CD8-positive, alpha-beta memory T cell (primary cell): ENCODE results near the gene KDM1B. TPM values are rescaled to one million over a fixed set of nuclear protein-coding genes. Genes with fewer than 3 reads are reported as not detected.
A peak's percentile ranks its signal among the peaks of the same experiment; 100 is the strongest.

ENCODE experiments used
- CTCF ChIA-PET: fragments of 350-600 bp; sonication (Branson Sonifier 250); formaldehyde crosslinking; loops from one replicate; lab custom pipeline; 2021; ENCODE audit warnings: antibody characterized with exemption; lab: Charles Lee
- POLR2A ChIA-PET: fragments of 350-600 bp; sonication (Branson Sonifier 250); formaldehyde crosslinking; loops from one replicate; lab custom pipeline; 2021; ENCODE audit warnings: antibody characterized with exemption; lab: Charles Lee
- DNase-seq, 5 donors: peaks; one replicate each; pipeline versions ENCODE4 v3.0.0 to v3.0.0-alpha.2; 2020 to 2022; ENCODE audit warnings: mixed read lengths in 1 of 5
- H3K27ac ChIP-seq: one replicate; pipeline ENCODE4 v1.7.0; 2013; ENCODE audit warnings: low read depth, mild to moderate bottlenecking, low read length, moderate library complexity
- H3K27me3 ChIP-seq: 2 replicates; pipeline ENCODE4 v1.7.0; 2013; ENCODE audit warnings: low read length, mild to moderate bottlenecking; ENCODE audit not compliant: insufficient read depth, poor library complexity, severe bottlenecking
- H3K36me3 ChIP-seq: 2 replicates; pipeline ENCODE4 v1.7.0; 2013; ENCODE audit warnings: mild to moderate bottlenecking, low read length, moderate library complexity; ENCODE audit not compliant: insufficient read depth
- H3K4me1 ChIP-seq: 2 replicates; pipeline ENCODE4 v1.7.0; 2013; ENCODE audit warnings: mild to moderate bottlenecking, low read length, moderate library complexity; ENCODE audit not compliant: insufficient read depth
- H3K4me3 ChIP-seq: 2 replicates; pipeline ENCODE4 v1.7.0; 2013; ENCODE audit warnings: mild to moderate bottlenecking, low read length
- H3K9me3 ChIP-seq: 2 replicates; pipeline ENCODE4 v1.7.0; 2013; ENCODE audit warnings: mild to moderate bottlenecking, low read length
- H3K27ac Mint-ChIP-seq, 8 donors: one replicate each; pipeline ENCODE4 v1.8.0; 2020 to 2021; ENCODE audit warnings: mixed read lengths in 8 of 8, mild to moderate bottlenecking in 6 of 8, inconsistent platforms in 3 of 8, moderate library complexity in 3 of 8
- H3K27me3 Mint-ChIP-seq, 2 donors: one replicate each; pipeline ENCODE4 v1.8.0; 2020 to 2021; ENCODE audit warnings: mixed read lengths in 2 of 2, mild to moderate bottlenecking in 1 of 2, moderate library complexity in 1 of 2
- H3K36me3 Mint-ChIP-seq, 3 donors: one replicate each; pipeline ENCODE4 v1.8.0; 2020 to 2021; ENCODE audit warnings: mixed read lengths in 3 of 3, inconsistent platforms in 1 of 3, mild to moderate bottlenecking in 1 of 3
- H3K4me1 Mint-ChIP-seq, 3 donors: one replicate each; pipeline ENCODE4 v1.8.0; 2020 to 2021; ENCODE audit warnings: mixed read lengths in 3 of 3, inconsistent platforms in 1 of 3, mild to moderate bottlenecking in 1 of 3
- H3K4me3 Mint-ChIP-seq, 7 donors: one replicate each; pipeline ENCODE4 v1.8.0; 2020 to 2021; ENCODE audit warnings: mixed read lengths in 7 of 7, mild to moderate bottlenecking in 6 of 7, moderate library complexity in 4 of 7, inconsistent platforms in 2 of 7
- H3K9me3 Mint-ChIP-seq, 5 donors: one replicate each; pipeline ENCODE4 v1.8.0; 2020 to 2022; ENCODE audit warnings: mixed read lengths in 5 of 5, mild to moderate bottlenecking in 3 of 5, moderate library complexity in 2 of 5, inconsistent platforms in 1 of 5
- polyA plus RNA-seq: library from polyadenylated mRNA; unstranded; fragments of 300-500 nt; fragmentation: Illumina TruSeq; gene quantifications from one replicate; pipeline ENCODE4 v1.2.3, GENCODE V29; 2021
- total RNA-seq, 2 experiments: library from RNA; stranded (reverse); gene quantifications; one replicate each; pipeline ENCODE4 v1.2.3, GENCODE V29; 2021

The KDM1B gene
- total and polyA plus RNA-seq, 3 experiments from 2014 or later, result 0.84 to 13.4 (median 12.6) TPM

- POLR2A ChIA-PET, result no interaction called here
Observed at GRCh38 chr6:18235524-18235923, 80.3 kb downstream of the KDM1B start.

GRCh38 chr6:18237167-18237566 lies 81.9 kb downstream of the KDM1B start:
- Mint-ChIP-seq H3K36me3 (peaks cover 34 to 80% (median 36%) of the 10 kb centered on the region in 3 donors), H3K27me3 (peaks cover 0 to 1% of the 10 kb centered on the region in 2 donors), H3K4me3 (no peak overlapping the region), H3K9me3 (peaks cover 0 to 17% (median 9%) of the 10 kb centered on the region in 5 donors), H3K4me1 (peaks cover 24 to 37% (median 35%) of the 10 kb centered on the region in 3 donors), H3K27ac (peak overlapping the region in 4 of 8 donors; percentile 22 to 50 (median 38))
- peaks cover 16% of the 10 kb centered on the region for H3K36me3 ChIP-seq
- H3K9me3 ChIP-seq, result no peaks in the 10 kb centered on the region
- H3K27ac ChIP-seq, result no peak overlapping the region
- DNase-seq, result no peak
- CTCF ChIA-PET, result no interaction called here
- H3K4me3 ChIP-seq, result no peak overlapping the region
- H3K27me3 ChIP-seq, result no peaks in the 10 kb centered on the region
- POLR2A ChIA-PET, result no interaction called here
- H3K4me1 ChIP-seq, result peaks cover 8% of the 10 kb centered on the region

More at GRCh38 chr6:18235524-18235923, 80.3 kb downstream of the KDM1B start:
- peaks cover 3 to 34% (median 22%) of the 10 kb centered on the region in 5 donors for H3K9me3 Mint-ChIP-seq
- no peak overlapping the region for H3K27ac ChIP-seq
- H3K27ac Mint-ChIP-seq, result peak overlapping the region in 1 of 8 donors; percentile 54
- no peaks in the 10 kb centered on the region for H3K9me3 ChIP-seq
- peaks cover 50 to 84% (median 52%) of the 10 kb centered on the region in 3 donors for H3K36me3 Mint-ChIP-seq
- DNase-seq, result no peak
- peaks cover 16% of the 10 kb centered on the region for H3K36me3 ChIP-seq
- peaks cover 25 to 39% (median 26%) of the 10 kb centered on the region in 3 donors for H3K4me1 Mint-ChIP-seq
- no peaks in the 10 kb centered on the region for H3K4me1 ChIP-seq
- peaks cover 0 to 1% of the 10 kb centered on the region in 2 donors for H3K27me3 Mint-ChIP-seq
- H3K4me3 Mint-ChIP-seq, result no peak overlapping the region
- no peak overlapping the region for H3K4me3 ChIP-seq
- no peaks in the 10 kb centered on the region for H3K27me3 ChIP-seq
- CTCF ChIA-PET, result no interaction called here

GRCh38 chr6:18240230-18240629 lies 85.0 kb downstream of the KDM1B start:
- Histone ChIP-seq H3K27ac (no peak overlapping the region), H3K9me3 (no peaks in the 10 kb centered on the region), H3K36me3 (peaks cover 15% of the 10 kb centered on the region), H3K27me3 (no peaks in the 10 kb centered on the region), H3K4me1 (peaks cover 14% of the 10 kb centered on the region), H3K4me3 (no peak overlapping the region)
- peaks cover 40 to 58% (median 53%) of the 10 kb centered on the region in 3 donors for H3K4me1 Mint-ChIP-seq
- no peak for DNase-seq
- no peak overlapping the region for H3K4me3 Mint-ChIP-seq
- POLR2A ChIA-PET, result no interaction called here
- H3K27ac Mint-ChIP-seq, result peak overlapping the region in 3 of 8 donors; percentile 27 to 66 (median 44)
- H3K9me3 Mint-ChIP-seq, result no peaks in the 10 kb centered on the region
- CTCF ChIA-PET, result no interaction called here
- H3K36me3 Mint-ChIP-seq, result peaks cover 18 to 81% (median 27%) of the 10 kb centered on the region in 3 donors
- H3K27me3 Mint-ChIP-seq, result peaks cover 0 to 1% of the 10 kb centered on the region in 2 donors

DNA sequence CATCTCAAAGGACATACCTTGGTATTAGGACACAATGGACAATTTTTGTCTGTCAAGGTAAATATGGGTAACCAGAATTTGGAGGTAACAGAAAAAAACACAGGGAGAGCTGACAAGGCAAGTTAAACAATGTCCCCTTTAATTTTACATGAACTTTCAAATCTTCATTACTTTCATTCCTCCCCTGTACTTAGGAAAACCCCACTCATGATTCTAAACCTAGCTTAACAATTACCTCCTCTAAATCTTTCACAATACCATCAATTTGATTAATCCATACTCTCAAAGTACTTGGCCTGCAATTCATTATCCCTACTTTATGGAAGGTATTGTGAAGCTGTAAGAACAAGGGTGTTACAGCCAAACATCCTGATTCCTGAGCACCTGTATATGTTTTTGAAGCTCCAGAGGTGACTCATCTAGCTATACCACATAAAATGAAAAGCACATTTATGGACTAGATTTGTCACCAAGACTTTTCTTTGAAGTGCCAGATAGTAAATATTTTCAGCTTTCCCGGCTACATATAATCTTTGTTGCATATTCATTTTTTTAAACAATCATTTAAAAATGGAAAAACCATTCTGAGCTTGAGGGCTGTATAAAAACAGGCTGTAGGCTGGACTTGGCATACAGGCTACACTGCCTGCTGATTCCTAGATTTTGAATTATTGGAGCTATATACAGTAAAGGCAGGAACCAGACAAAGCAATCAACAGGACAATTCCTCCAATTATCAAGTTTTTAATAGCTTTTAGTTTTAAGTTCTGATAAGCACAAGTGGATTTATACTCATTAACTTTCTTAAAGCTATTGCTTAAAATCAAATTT lies 86.2 kb downstream of the KDM1B start:
- Mint-ChIP-seq H3K27ac (peak overlapping the region in 7 of 8 donors; percentile 19 to 85 (median 56)), H3K9me3 (peaks cover 0 to 8% (median 0%) of the 10 kb centered on the region in 5 donors), H3K36me3 (peaks cover 23 to 80% (median 27%) of the 10 kb centered on the region in 3 donors), H3K4me3 (no peak overlapping the region), H3K27me3 (no peaks in the 10 kb centered on the region), H3K4me1 (peaks cover 48 to 70% (median 65%) of the 10 kb centered on the region in 3 donors)
- ChIA-PET POLR2A (interaction anchor here (0.5 kb wide), 1 partner anchor 1141 kb away, joined by 3 read pairs; no protein-coding TSS in a partner anchor), CTCF (interaction anchor here (0.6 to 1.2 kb wide), 2 partner anchors 24 to 42 kb away, joined by 3 to 4 read pairs; partner anchors contain the start of gene DEK)
- Histone ChIP-seq H3K27ac (no peak overlapping the region), H3K4me3 (no peak overlapping the region), H3K4me1 (peaks cover 14% of the 10 kb centered on the region), H3K27me3 (no peaks in the 10 kb centered on the region), H3K36me3 (peaks cover 13% of the 10 kb centered on the region), H3K9me3 (no peaks in the 10 kb centered on the region)
- no peak for DNase-seq

DNA sequence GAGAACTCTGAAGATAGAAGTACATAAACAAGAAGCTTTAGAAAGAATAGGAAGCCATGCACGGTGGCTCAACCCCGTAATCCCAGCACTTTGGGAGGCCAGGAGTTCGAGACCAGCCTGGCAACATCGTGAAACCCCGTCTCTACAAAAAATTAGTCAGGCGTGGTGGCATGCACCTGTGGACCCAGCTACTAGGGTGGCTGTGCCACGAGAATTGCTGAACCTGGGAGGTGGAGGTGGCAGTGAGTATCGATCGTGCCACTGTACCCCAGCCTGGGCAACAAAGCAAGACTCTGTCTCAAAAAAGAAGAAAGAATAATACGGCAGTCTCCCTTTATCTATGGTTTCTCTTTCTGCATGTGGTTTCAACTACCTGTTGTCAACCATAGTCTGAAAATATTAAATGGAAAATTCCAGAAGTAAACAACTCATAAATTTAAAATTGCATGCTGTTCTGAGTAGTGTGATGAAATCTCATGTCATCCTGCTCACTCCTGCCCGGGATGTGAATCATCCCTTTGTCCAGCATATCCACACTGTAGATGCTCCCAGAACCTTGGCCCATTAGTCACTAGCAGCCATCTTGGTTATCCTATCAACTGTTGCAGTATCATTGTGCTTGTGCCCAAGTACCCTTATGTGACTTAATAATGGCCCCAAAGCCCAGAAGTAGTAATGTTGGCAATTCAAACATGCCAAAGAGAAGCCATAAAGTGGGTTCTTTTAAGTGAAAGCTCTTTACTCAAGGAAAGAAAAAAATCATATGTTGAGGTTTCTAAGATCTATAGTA lies 87.0 kb downstream of the KDM1B start:
- no peaks in the 10 kb centered on the region for H3K27me3 Mint-ChIP-seq
- peaks cover 6% of the 10 kb centered on the region for H3K36me3 ChIP-seq
- peaks cover 25 to 81% (median 28%) of the 10 kb centered on the region in 3 donors for H3K36me3 Mint-ChIP-seq
- H3K4me3 Mint-ChIP-seq, result no peak overlapping the region
- ChIA-PET CTCF (interaction anchor here (1.2 kb wide), 1 partner anchor 23 kb away, joined by 4 read pairs; the partner anchor contains the start of gene DEK), POLR2A (no interaction called here)
- peaks cover 0 to 8% (median 0%) of the 10 kb centered on the region in 5 donors for H3K9me3 Mint-ChIP-seq
- H3K4me3 ChIP-seq, result no peak overlapping the region
- peaks cover 14% of the 10 kb centered on the region for H3K4me1 ChIP-seq
- H3K27ac Mint-ChIP-seq, result peak overlapping the region in 5 of 8 donors; percentile 30 to 86 (median 66)
- no peaks in the 10 kb centered on the region for H3K27me3 ChIP-seq
- no peak overlapping the region for H3K27ac ChIP-seq
- no peaks in the 10 kb centered on the region for H3K9me3 ChIP-seq
- no peak for DNase-seq
- peaks cover 52 to 79% (median 73%) of the 10 kb centered on the region in 3 donors for H3K4me1 Mint-ChIP-seq

- H3K4me3 Mint-ChIP-seq, result no peak overlapping the region
- Histone ChIP-seq H3K27ac (no peak overlapping the region), H3K36me3 (peaks cover 8% of the 10 kb centered on the region), H3K4me1 (peaks cover 14% of the 10 kb centered on the region), H3K27me3 (no peaks in the 10 kb centered on the region), H3K4me3 (no peak overlapping the region), H3K9me3 (no peaks in the 10 kb centered on the region)
- H3K27ac Mint-ChIP-seq, result peak overlapping the region in 3 of 8 donors; percentile 3 to 45 (median 36)
- peaks cover 0 to 8% (median 0%) of the 10 kb centered on the region in 5 donors for H3K9me3 Mint-ChIP-seq
- POLR2A ChIA-PET, result no interaction called here
- DNase-seq, result no peak
- peaks cover 52 to 82% (median 75%) of the 10 kb centered on the region in 3 donors for H3K4me1 Mint-ChIP-seq
- no peaks in the 10 kb centered on the region for H3K27me3 Mint-ChIP-seq
- H3K36me3 Mint-ChIP-seq, result peaks cover 25 to 82% (median 29%) of the 10 kb centered on the region in 3 donors
- CTCF ChIA-PET, result no interaction called here
Observed at GRCh38 chr6:18243302-18243893, 88.2 kb downstream of the KDM1B start.

DNA sequence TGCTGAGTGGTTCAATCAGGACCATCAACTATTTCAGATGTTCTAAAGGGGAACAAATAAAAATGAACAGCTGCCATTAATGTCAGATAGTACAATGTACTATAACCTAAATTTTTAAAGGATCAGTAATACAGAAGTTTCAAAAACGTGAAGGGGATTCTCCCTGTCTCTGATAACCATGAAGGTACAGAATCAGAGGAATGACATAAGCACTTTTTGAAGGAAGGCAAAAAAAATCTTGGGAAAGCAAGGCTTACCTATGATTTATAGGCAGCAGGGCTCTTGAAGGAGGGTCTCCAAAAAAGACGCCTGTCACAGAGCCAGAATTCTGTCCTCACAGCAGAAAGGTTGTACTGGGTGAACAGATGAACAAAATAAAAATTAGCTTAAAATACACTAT lies 89.0 kb downstream of the KDM1B start:
- Histone ChIP-seq H3K27me3 (no peaks in the 10 kb centered on the region), H3K36me3 (peaks cover 17% of the 10 kb centered on the region)
- peaks cover 56 to 90% (median 77%) of the 10 kb centered on the region in 3 donors for H3K4me1 Mint-ChIP-seq

More for the DNA sequence above, 89.0 kb downstream of the KDM1B start:
- POLR2A ChIA-PET, result no interaction called here
- H3K36me3 Mint-ChIP-seq, result peaks cover 25 to 85% (median 33%) of the 10 kb centered on the region in 3 donors
- peaks cover 14% of the 10 kb centered on the region for H3K4me1 ChIP-seq
- peak overlapping the region in 2 of 8 donors; percentile 6 to 39 for H3K27ac Mint-ChIP-seq
- no peak overlapping the region for H3K4me3 Mint-ChIP-seq
- peaks cover 0 to 8% (median 0%) of the 10 kb centered on the region in 5 donors for H3K9me3 Mint-ChIP-seq
- no peaks in the 10 kb centered on the region for H3K9me3 ChIP-seq
- CTCF ChIA-PET, result no interaction called here
- no peak overlapping the region for H3K27ac ChIP-seq
- no peak overlapping the region for H3K4me3 ChIP-seq
- no peaks in the 10 kb centered on the region for H3K27me3 Mint-ChIP-seq
- DNase-seq, result no peak
